ENCODE measurements around the gene CEP112. TPM values are rescaled to one million over a fixed set of nuclear protein-coding genes. Genes with fewer than 3 reads are reported as not detected.

Gene CEP112
- total and polyA plus RNA-seq, 10 of the 15 experiments (the other 5 are each of a cell fraction or from before 2014, with no cell fraction given) = 0.11 to 3.8 (median 0.32) TPM; not detected in 1

- TF ChIP-seq SMAD1 (IDR thresholded peaks at IDR 0.05; ENCODE audit: low read depth, partially characterized antibody) (no peak), E4F1 (IDR thresholded peaks at IDR 0.05; ENCODE audit: borderline replicate concordance, partially characterized antibody) (no peak), TAF1 (IDR thresholded peaks at IDR 0.05; ENCODE audit: borderline replicate concordance, low read depth, low read length) (no peak), CUX1 (IDR thresholded peaks at IDR 0.05; ENCODE audit: insufficient replicate concordance, low read depth, low read length) (no peak), TBL1XR1 (IDR thresholded peaks at IDR 0.05; ENCODE audit: low read depth, low read length) (no peak), SREBF2 (IDR thresholded peaks at IDR 0.05; ENCODE audit: low read length) (no peak), ZZZ3 (IDR thresholded peaks at IDR 0.05; ENCODE audit: control insufficient read depth, insufficient read length, low read depth) (no peak), MLLT1 (IDR thresholded peaks at IDR 0.05) (no peak)
Measured at GRCh38 chr17:65902831-65903522, 289.0 kb downstream of the CEP112 start (continued).

Data from GM12878 (cell line).